K562 (cell line): ENCODE data around the gene SLC22A24. TPM values are rescaled to one million over a fixed set of nuclear protein-coding genes. Genes with fewer than 3 reads are reported as not detected.

Source experiments
- ATAC-seq: fragments of 200-7000 bp; cut with Tn5 transposase; 3 replicates; pipeline ENCODE4 v1.9.1; 2020; ENCODE audit warnings: moderate library complexity
- BruUV-seq: library from RNA; stranded (reverse); fragments of 400-500 nt; replicated peaks from 2 replicates; lab custom pipeline; 2021; lab: Mats Ljungman, UMichigan
- CTCF ChIA-PET: fragments of 300-600 bp; formaldehyde crosslinking; extraction: SDS; loops from one replicate; lab custom pipeline; 2021; ENCODE audit warnings: low intra/inter-chr PET ratio; lab: Yijun Ruan, JAX
- POLR2A ChIA-PET: fragments of 300-600, 350-650 bp; sonication (Branson Sonifier 250); formaldehyde crosslinking; extraction: SDS; loops from one replicate; lab custom pipeline; 2021; ENCODE audit warnings: antibody characterized with exemption, inconsistent platforms; lab: Yijun Ruan, JAX
- DNase-seq, 4 experiments: peaks; one replicate each; pipeline versions ENCODE4 v3.0.0 to v3.0.0-alpha.2; 2011 to 2018; ENCODE audit warnings: low spot score in 3 of 4, mixed read lengths in 3 of 4; ENCODE audit errors: extremely low read depth in 1 of 4
- FAIRE-seq: peaks from 2 replicates; lab custom pipeline; 2011; peaks lifted over from hg19 to GRCh38; lab: Jason Lieb, UNC
- H2AFZ ChIP-seq: 2 replicates; pipeline ENCODE4 v1.6.0; 2011; ENCODE audit warnings: low read depth, low read length, control low read depth, inconsistent platforms
- H3K27ac ChIP-seq: fragments of 200-600 bp; 3 replicates; pipeline ENCODE4 v1.8.0; 2011; ENCODE audit warnings: low read depth, mild to moderate bottlenecking, control low read depth, inconsistent platforms, low read length, moderate library complexity, mixed read lengths; ENCODE audit errors: extremely low read depth
- H3K27me3 ChIP-seq, 2 experiments: fragments of 300-600 bp in 1 of 2; 2 replicates in 1 of 2; 3 replicates in 1 of 2; pipeline versions ENCODE4 v1.6.0 to v1.8.0; 2011; ENCODE audit warnings: inconsistent platforms in 2 of 2, low read length in 2 of 2, mild to moderate bottlenecking in 1 of 2, mixed read lengths in 1 of 2, moderate library complexity in 1 of 2; ENCODE audit not compliant: control insufficient read depth in 2 of 2, insufficient read depth in 2 of 2
- H3K36me3 ChIP-seq: fragments of 300-600 bp; 3 replicates; pipeline ENCODE4 v1.8.0; 2011; ENCODE audit warnings: mild to moderate bottlenecking, low read length, inconsistent platforms; ENCODE audit not compliant: control insufficient read depth, insufficient read depth
- H3K4me1 ChIP-seq, 2 experiments: fragments of 200-600 bp in 1 of 2; replicated peaks in 1 of 2; 2 replicates in 1 of 2; 3 replicates in 1 of 2; pipeline versions ENCODE4 v1.5.1 to v1.8.0; 2011; ENCODE audit warnings: inconsistent platforms in 2 of 2, low read length in 2 of 2, mild to moderate bottlenecking in 1 of 2, mixed read lengths in 1 of 2, moderate library complexity in 1 of 2; ENCODE audit not compliant: control insufficient read depth in 2 of 2, insufficient read depth in 2 of 2
- H3K4me2 ChIP-seq: 2 replicates; pipeline ENCODE4 v1.6.1; 2011; ENCODE audit warnings: low read length, control low read depth, inconsistent platforms, mixed read lengths; ENCODE audit not compliant: insufficient read depth
- H3K4me3 ChIP-seq: fragments of 200-600 bp; sonication (generic), shearing (Covaris generic); 2 replicates; pipeline ENCODE4 v1.5.1; 2016; ENCODE audit warnings: control low read depth, inconsistent platforms
- H3K79me2 ChIP-seq: fragments of 200-600 bp; 3 replicates; pipeline ENCODE4 v1.8.0; 2011; ENCODE audit warnings: low read length, inconsistent platforms; ENCODE audit not compliant: control insufficient read depth, insufficient read depth
- H3K9ac ChIP-seq, 2 experiments: 2 replicates each; pipeline versions ENCODE4 v1.6.0 to v1.6.1; 2011; ENCODE audit warnings: low read depth in 2 of 2, low read length in 2 of 2, control low read depth in 1 of 2, inconsistent platforms in 1 of 2, mild to moderate bottlenecking in 1 of 2, mixed read lengths in 1 of 2; ENCODE audit not compliant: insufficient read depth in 1 of 2
- H3K9me1 ChIP-seq: one replicate; pipeline ENCODE4 v1.6.0; 2011; ENCODE audit warnings: inconsistent platforms, mild to moderate bottlenecking, low read length, moderate library complexity; ENCODE audit not compliant: control insufficient read depth, insufficient read depth
- H3K9me3 ChIP-seq: replicated peaks from 2 replicates; pipeline ENCODE4 v1.5.1; 2011; ENCODE audit warnings: low read depth, low read length, inconsistent platforms; ENCODE audit not compliant: control insufficient read depth, insufficient read depth
- H4K20me1 ChIP-seq: replicated peaks from 2 replicates; pipeline ENCODE4 v1.6.1; 2011; ENCODE audit warnings: low read length, inconsistent platforms, mixed read lengths; ENCODE audit not compliant: control insufficient read depth, insufficient read depth
- BCOR ChIP-seq: fragments of 450-650 bp; IDR thresholded peaks from 2 replicates; pipeline ENCODE4 v1.6.1; 2016
- BRCA1 ChIP-seq, 2 experiments: fragments of 450-650 bp in 1 of 2; sonication (generic) in 1 of 2; formaldehyde crosslinking in 1 of 2; IDR thresholded peaks; 2 replicates each; pipeline versions ENCODE4 v1.5.0 to v1.6.1; 2017 to 2020; ENCODE audit warnings: mild to moderate bottlenecking in 1 of 2, missing genetic modification reagents in 1 of 2
- CREB5 ChIP-seq: fragments of 250-450 bp; sonication (Bioruptor Pico); IDR thresholded peaks from 2 replicates; pipeline ENCODE4 v1.5.0; 2020; ENCODE audit warnings: mild to moderate bottlenecking
- ZFX ChIP-seq: sonication (generic); formaldehyde crosslinking; IDR thresholded peaks from 2 replicates; pipeline ENCODE4 v1.8.0; 2022; ENCODE audit warnings: mild to moderate bottlenecking, missing genetic modification reagents, moderate library complexity
- ZNF140 ChIP-seq: fragments of 250-450 bp; sonication (Bioruptor Pico); IDR thresholded peaks from 2 replicates; pipeline ENCODE4 v1.8.0; 2021; ENCODE audit warnings: moderate library complexity, mild to moderate bottlenecking, inconsistent platforms
- WGBS: fragments of 100-300 bp; shearing (Covaris generic); methylation state at CpG from one replicate; pipeline ENCODE4 v1.1.6; 2016; ENCODE audit warnings: low coverage, mixed read lengths; ENCODE audit not compliant: insufficient coverage; ENCODE audit errors: missing lambda C conversion rate; 5-methylcytosine and 5-hydroxymethylcytosine counted together
- in situ Hi-C: fragments of 300-500 bp; cut with MboI; formaldehyde crosslinking; loops from 4 replicates; pipeline ENCODE4 v1.15.0; 2018; ENCODE audit warnings: inconsistent platforms, mixed read lengths
- intact Hi-C: fragments of 100-400 bp; cut with micrococcal nuclease; formaldehyde crosslinking; loops from 2 replicates; pipeline ENCODE4 v1.14.2; 2022
- polyA plus RNA-seq, 8 experiments: library from polyadenylated mRNA; depleted of rRNA in 4 of 8; stranded (reverse) in 5 of 8; unstranded in 3 of 8; fragments of >200 nt; fragmentation: Nextera tagmentation in 2 of 8; fragmentation: Illumina TruSeq in 1 of 8; extraction: Ambion mirVana in 2 of 8; extraction: Trizol in 1 of 8; gene quantifications; 2 replicates each; pipeline versions ENCODE4 v1.2.1 to v1.2.3, GENCODE V29; 2011 to 2014; ENCODE audit warnings: inconsistent platforms in 1 of 8, missing spikeins in 1 of 8
- total RNA-seq, 7 experiments: library from RNA; depleted of rRNA in 6 of 7; stranded (reverse); fragments of >200 nt in 6 of 7; fragmentation: Illumina TruSeq in 2 of 7; extraction: Trizol in 2 of 7; gene quantifications; 2 replicates each; pipeline versions ENCODE4 v1.2.1 to v1.2.3, GENCODE V29; 2011 to 2021; ENCODE audit warnings: low replicate concordance in 1 of 7

The SLC22A24 gene
- total and polyA plus RNA-seq, 9 of the 15 experiments (the other 6 are each of a cell fraction or from before 2014, with no cell fraction given): not detected

DNA sequence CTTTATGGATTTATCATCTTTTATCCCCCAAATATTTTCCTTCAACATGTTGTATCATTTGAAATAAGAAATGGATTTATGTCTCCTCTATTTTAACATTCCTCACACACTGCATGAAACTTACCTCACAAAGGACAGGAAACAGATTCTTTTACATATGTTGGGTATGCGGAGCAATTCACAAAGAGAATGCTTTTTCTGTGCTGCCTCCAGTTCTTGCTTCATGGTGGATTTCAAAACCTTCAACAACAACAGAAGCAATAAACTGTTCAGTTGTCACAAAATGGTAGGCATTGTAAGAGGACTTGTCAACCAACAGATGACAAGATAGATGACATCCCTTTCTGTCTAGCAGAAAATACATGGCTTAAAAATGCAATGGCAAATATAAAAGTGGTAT is 36.5 kb upstream of the SLC22A24 start:
- Histone ChIP-seq H3K4me1 (no peaks in the 10 kb centered on the region), H3K36me3 (no peaks in the 10 kb centered on the region), H3K9ac (no peak overlapping the region), H4K20me1 (no peaks in the 10 kb centered on the region), H3K9me3 (no peaks in the 10 kb centered on the region), H2AFZ (no peak overlapping the region), H3K27me3 (no peaks in the 10 kb centered on the region), H3K4me3 (no peak overlapping the region), H3K9me1 (no peaks in the 10 kb centered on the region), H3K79me2 (no peaks in the 10 kb centered on the region), H3K4me2 (no peak overlapping the region), H3K27ac (no peak overlapping the region)
- CTCF ChIA-PET: no interaction called here
- TF ChIP-seq BRCA1 (IDR thresholded peaks at IDR 0.05) (no peak), BRCA1 (CRISPR knock-in tag; IDR thresholded peaks at IDR 0.05) (no peak), CREB5 (CRISPR knock-in tag) (no peak), ZNF140 (CRISPR knock-in tag) (no peak), BCOR (no peak), ZFX (no peak)
- in situ Hi-C loops: no loop called here
- ATAC-seq (no peak), DNase-seq (no peak), FAIRE-seq (no peak)
- WGBS: 0% methylated on average over 1 of the region's 1 CpG
- no TSS peak for BruUV-seq
- intact Hi-C loops: no loop called here
- POLR2A ChIA-PET: interaction anchor here (1.3 kb wide), 1 partner anchor 47 kb away, joined by 3 read pairs; no protein-coding TSS in a partner anchor
